GM21423 (cell line): ENCODE data around the gene PRKN.

Experiments
- ATAC-seq: cut with Tn5 transposase; IDR thresholded peaks from one replicate; pipeline ENCODE4 v1.9.1; 2021; ENCODE audit warnings: mild to moderate bottlenecking, moderate library complexity; ENCODE audit not compliant: unreplicated experiment

The PRKN gene

DNA sequence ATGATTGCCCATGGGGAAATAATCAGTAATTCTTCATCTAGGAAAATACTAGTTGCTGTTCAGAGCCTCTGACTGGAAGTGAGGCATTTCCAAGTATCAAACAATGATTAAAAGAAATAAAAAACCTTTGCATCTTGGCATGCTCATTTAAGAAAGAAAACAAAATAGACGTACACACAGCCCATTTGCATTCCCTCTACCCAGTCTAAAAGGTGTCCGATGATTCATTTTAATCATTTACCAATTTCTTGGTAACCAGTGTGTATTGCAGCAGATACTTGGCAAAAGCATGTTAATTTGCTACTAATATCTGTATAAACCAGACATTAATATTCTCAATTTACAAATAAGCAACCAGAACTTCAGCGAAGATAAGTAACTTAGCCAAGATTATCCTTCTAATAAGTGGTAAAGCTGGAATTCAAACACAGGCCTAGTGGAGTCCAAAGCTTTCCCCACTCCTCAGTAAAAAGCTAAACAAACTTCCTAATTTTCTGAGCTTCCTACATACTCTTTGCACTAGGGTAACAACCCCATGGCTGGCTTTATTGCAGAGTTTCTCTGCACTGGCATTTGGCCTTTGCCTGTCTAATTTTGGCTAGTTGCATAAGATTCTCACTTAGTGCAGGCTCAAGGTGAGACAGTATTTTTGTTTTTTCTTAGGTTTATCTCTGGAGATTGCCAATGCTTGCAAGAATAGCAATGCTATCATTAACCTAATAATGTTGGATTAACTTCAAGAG lies 338.1 kb downstream of the PRKN start:
- no peak for ATAC-seq

DNA sequence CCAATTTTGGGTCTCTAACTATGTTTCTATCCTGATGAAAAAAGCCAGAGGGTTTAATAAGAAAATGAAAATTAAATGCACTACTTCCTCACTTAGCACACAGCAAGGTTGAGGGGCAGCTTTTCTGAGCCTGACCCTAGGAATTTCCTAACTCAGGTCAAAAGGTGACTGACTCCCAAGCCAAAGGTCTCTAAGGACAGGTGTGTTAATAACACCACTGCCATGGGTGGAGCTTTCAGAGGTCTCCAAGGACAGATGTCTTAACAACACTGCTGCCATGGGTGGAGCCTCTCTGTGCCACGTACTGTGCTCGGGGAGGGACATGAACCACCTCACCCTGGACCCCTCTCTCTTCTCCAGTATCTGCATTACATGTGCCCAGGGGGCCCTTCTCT lies 339.2 kb downstream of the PRKN start:
- ATAC-seq, result no peak

DNA sequence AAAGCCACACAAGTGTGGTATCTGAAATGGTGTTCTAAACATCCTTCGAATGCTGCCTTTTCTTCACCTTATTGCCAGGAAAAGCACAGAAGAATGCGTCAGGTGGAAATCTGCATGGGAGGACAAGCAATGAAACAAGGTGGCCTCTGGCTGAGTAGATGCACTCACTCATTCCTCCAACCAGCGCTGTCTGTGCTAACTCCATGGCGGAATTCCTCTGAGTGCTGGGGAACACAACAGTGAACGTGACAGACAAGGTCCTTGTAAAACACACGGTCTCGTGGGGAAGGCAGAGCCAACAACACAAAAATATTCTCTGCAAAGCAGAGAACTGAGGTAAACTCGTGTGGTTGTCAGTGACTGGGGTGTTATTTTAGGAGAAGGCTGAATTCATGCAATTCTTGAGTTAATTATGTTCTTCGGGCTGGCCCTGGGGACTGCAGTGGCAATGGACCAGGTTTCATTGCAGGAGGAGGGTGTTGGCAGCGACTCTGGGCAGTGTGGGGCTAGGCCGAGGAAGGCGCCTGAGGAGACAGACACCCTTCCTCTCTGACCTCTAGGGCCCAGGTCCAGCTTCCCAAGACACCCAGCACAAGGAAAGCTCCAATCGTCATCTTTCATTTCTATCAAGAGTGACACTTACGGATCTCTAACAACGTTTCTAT lies 339.7 kb downstream of the PRKN start:
- ATAC-seq, result no peak

DNA sequence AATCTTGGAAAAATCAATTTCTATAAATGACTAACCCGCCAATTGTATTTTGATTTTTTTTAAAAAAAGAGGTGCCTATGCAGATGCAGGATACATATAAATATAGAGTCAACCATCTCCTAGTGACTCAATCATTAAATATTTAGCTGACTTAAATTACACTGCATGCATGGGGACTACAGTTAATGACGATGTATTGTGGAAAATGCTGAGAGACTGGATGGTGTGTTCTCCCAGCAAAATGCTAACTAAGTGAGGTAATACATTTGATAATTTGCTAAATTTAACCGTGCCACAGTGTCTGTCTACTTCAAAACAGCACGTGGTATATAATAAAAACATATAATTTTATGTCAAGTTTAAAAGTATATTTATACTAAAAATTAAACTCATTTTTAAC lies 341.6 kb downstream of the PRKN start:
- no peak for ATAC-seq

DNA sequence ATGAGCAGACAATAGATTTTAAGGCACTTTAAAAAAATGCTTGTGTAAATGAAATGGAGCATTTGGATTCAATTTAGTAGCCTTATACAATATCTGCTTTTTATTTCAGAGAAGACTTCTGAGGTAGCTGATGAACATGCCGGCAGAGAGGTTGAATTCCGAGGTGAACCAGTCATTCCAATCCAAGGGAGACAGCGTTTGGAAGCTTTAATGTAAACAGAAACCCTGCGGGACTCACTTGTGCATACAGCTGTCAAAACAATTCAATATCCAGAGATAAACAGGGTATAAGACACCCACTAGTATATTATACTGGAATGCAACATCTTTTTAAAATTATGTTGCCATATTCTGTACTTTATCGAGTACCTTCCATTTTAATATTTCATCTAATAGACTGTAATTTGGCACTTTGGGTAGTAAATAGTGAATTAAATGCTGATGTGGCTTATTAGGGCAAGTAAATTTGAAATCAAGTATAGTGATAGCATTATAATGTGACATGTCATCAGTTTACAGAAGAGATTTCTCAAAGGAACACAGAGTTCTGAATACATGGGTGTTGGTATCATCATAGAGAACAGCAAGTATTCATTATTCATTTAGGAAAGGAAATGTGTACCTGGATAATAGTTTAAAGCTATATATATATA lies 347.7 kb downstream of the PRKN start:
- ATAC-seq, result no peak

DNA sequence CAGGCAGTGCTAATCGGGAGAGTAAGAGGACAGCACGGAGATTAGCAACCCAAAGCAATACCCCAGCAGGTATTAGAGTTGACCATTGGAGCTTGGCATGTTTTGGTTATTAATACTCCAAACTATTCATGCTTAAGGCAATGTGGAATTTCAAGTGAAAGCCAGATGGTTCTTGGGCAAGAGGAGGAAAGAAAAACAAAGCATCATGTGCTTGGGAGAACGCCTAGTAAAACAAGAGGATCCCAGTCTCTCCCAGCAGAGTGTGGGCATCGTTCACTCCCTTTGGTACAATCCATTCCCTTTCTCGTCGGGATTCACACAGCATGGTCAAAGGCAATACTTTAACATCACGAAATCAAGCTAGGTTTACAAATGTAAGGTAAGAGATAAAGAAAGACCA lies 349.8 kb downstream of the PRKN start:
- no peak for ATAC-seq

DNA sequence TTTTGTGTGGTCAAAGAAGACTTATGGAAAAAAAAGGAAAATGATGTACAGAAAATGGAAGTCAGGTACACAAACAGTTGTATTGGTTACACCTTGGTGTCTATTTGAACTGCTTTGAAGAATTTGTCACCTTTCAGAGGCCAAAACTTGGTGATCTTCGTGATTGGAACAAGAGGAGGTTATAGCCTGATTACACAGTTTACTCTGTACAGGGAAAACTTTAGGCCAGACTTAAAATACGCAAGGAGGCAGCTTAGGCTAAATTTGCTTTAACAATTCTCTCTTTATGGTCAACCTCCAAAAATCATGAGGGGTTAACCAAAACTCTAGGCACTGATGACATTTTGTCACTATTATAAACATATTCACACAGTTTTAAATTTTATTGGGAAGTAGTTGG lies 353.7 kb downstream of the PRKN start:
- no peak for ATAC-seq

DNA sequence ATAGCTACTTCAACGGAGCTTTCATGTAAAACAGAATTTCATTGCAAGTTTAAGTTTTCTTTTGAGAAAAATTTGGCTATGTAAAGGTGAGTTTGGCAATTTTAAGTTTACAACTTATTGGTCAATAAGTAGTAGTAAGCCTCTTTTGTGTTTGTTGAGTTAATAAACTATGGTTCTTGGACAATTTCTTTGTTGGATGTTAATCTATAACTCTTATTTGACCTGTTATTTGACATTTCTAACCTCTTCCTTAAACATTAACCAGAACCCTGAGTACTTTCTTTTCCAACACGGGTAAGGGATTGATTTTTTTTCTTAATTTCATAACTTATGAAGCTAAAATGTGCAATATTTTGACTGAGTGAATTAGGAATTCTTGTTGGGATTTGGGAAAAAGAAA lies 354.4 kb downstream of the PRKN start:
- no peak for ATAC-seq

DNA sequence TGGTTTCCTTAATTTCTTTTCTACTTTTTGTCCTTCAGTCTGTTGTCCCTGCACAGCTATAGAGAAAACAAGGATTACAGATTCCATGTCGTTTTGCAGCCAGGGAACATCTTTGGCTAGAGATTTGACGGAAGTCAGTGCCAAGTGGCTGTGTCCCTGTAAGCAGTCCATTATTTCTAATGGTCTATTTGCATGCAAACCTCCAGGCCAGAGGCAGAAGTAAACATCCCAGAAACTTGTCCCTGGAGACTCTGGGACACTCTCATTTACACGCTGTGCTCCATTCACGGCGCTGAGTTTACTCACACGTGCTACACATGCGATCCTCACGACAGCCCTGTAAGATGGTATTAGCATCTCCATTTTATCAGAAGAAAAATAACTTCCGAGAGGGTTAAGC lies 355.5 kb downstream of the PRKN start:
- ATAC-seq, result no peak

DNA sequence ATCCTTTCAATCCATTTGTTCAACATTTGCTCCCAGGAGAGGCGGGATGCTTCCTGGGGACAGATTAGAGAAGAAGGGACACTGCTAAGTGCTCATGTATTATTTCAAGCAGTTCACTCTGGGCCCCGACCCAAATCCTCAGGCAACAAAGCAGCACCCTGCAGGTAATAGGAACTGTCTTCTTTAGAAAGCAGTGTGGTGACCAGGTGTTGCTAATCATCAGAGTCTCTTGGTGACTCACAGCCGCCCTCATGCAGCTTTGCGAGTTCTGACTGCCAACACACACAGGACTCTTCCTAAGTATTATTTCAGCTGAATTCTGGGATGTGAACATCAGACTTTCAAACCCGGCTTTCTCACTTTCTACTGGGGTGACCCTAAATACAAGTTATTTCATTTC lies 356.4 kb downstream of the PRKN start:
- ATAC-seq, result no peak

DNA sequence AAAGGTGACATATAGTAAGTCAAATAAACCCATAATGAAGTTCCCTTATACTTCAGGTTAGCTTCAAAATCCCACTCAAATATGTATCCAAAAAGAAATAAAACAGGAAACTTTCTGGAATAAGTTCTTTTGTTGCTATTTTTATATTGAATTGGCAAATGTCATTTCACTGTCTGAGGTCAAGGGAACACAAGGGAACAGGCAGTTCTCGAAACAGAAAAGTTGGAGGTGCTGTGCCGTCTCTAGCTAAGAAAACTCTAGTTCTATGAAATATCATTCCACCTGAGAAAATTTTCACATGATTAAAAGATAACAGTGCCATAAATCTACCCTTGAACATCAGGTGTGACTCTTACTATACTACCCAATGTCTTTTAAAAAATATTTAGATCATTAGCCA lies 358.5 kb downstream of the PRKN start:
- no peak for ATAC-seq

DNA sequence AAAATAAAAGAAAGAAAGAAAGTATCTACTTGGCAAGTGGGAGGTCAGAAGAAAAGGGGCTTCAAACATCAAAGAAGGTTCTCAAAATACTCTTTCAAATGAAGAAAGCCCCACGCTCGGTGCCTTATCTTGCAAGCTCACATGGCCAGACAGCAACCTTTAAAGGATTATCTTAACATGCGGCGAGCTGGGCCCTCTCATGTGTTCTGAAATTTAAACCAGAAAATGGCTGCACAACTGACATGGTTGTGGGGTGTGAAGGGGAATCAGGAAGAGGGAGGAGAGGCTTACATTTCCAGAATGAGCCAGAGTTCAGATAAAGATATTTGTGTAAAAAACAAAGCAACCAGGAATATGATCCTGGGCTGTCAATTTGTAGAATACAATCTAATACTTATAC lies 363.1 kb downstream of the PRKN start:
- ATAC-seq, result no peak

DNA sequence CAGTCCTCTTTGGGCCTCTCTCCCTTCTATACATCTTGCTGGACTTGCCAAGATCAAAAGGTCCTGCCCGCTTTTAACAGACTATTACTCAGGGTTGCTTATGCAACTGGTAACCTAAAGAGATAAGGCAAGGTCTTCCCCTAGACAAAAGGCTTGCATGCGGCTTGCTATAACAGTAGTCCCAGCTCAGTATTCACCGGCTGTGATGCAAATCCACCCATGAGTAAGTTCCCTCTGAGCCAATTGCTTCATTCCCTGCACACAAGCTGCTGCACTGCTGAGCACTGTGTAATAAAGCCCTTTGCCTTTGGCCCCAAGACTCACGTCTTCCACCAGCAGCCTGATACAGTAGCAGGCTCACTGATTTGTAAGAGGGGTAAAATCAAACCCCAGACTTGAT lies 363.8 kb downstream of the PRKN start:
- no peak for ATAC-seq

DNA sequence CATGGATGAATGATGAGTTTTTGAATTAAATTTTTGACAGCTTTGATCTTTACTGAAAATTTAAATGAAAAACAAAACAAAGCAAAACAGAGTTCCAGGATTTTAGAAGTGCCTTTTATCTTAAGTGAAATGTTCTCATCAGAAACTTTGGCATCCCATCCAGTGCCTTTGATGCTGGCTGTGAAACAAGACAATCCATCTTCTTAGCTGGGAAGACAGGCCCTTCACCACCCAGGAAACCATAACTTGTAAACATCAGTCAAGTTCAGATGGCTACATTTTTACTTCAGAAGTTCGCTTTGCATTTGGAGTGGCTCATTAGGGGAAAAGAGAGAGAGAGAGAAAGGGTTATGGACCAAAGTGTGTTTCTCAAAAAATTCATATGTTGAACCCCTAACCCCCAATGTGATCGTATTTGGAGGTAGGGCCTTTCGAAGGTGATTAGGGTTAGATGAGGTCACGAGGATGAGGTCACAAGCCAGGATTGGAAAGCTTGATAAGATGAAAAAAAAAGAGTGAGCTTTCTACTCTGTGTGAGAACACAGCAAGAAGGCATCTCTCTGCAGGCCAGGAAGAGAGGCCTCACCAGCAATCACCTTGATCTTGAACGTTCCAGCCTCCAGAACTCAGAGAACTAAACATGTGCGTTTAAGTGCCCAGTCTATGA lies 366.5 kb downstream of the PRKN start:
- ATAC-seq, result no peak

DNA sequence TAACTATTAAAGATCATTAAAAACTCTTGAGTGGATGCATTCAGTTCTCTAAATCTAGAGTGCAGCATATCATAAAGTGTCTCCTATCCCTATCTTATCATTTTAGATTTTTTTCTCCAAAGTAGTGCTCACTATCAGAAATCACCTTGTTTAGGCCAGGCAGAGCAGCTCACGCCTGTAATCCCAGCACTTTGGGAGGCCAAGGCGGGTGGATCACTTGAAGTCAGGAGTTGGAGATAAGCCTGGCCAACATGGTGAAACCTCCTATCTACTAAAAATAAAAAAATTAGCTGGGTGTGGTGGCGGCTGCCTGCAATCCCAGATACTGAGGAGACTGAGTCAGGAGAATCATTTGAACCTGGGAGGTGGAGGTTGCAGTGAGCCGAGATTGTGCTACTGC lies 368.9 kb downstream of the PRKN start:
- no peak for ATAC-seq

DNA sequence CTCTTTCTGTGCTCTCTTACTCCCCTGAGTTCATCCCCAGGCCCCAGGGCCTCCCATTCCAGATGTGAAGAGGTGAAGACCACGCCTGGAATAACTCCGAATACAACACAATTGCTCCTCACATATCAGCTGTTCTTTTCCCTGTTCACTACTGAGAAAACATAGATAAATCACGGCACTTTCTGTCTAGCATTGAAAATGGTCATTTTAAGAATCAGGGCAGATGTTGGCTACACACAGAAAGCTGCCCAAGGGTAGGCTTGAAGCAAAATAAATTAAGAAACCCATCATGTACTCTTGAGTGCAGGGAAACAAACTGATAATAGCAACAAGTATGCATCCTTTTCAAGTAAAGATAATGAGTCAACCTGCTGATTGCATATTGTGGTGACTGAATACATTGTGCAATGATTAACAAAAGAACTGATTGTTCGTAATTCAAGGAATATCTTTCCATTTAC lies 382.5 kb downstream of the PRKN start:
- ATAC-seq, result no peak

DNA sequence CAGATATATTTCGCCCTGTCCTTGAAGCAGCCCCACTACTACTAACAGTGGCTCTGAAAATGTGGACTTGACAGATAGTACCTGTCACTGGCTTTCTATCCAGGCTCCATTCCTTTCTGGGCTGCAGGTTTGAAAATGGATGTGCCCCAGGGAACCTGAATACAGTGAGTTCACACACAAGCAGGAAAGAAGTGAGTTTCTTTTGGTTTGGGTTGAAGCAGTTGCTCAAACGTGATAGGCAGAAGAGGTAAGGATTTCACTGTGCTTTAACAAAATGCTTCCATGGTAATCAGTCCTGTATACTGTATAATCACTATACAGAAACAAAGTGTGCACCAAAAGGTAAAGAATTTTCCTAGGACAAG lies 382.9 kb downstream of the PRKN start:
- ATAC-seq, result no peak

DNA sequence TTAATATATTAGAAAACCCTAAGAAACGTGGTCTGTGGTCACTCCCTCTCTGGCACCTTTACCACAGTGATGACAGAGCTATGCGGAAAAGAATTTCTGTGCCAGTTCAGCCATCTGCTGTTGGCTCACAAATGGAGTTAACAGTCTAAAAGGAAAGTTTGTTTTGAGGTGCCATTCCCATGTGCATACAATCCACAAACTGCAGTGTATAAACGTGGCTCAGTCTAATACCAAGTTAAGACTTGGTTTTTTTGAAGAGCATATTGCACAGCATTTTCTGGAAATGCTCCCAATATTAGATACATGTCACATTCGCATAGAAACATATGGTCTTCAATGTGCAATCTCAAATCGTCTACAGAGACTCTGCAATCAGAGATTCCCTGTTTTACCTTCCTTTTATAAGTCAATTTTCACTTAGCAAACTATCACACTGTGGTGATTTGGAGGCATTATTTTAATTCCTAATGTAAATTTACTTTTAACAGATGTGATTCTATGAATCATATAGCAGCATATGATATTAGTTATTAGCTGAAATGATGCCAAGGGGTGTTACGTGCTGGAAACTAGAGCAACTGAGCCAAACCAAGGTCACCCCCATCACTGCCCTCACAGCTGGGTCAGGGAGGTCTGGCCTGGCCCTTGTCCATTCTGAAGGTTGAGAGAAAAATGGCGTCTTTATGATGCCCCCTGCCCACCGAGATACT lies 383.5 kb downstream of the PRKN start:
- no peak for ATAC-seq

DNA sequence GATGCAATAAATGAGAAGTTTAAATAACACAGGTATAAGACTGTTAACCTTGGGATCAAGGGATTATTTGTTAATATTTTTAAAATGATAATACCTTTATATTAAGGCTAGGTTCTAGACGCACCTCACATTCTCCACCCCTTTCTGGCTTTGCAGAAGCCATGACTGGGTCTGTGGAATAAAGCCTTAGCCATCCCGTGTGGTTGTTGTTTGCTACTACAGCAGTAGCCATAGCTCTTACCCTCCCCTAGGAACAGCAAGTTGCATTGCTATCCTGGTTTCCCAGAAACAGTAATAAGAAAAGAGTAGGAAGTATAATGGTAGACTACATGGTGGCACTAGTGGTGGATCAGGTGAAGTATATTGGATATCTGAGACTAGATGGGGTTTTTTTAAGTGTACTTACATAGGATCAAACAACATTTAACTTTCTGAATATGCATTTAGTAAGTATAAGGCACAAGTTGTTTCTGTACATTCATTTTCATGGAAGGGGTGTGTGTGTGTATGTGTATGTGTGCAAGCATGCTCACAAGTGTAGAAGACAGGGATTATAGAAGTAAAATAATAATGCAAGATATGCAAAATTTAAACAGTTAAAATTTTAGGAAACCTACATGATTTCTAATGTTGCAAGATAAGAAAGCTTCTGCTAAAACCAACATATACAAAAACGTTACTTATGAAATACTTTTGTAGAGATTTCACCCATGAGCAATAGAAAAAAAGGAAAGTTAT lies 384.2 kb downstream of the PRKN start:
- ATAC-seq, result no peak

DNA sequence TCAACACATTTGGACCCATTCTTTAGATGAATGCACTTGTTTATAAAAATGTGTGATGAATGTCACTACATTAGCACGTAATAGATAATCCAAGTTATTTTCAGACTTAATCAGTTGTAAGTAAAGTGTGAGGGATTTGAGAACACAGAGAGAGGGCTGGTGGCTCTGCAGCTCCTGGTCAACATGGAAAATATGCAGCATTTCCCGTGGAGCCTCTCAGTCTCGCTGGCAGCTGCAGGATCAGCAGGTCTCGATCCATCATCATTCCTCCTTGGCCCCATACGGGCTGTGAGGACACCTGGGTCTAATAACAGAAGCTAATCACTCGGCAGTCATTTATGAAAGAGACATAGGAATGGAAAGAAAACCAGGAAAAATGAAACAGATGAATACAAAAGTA lies 390.2 kb downstream of the PRKN start:
- ATAC-seq, result no peak
